PC-9 (cell line): ENCODE results near the gene MIP.

ENCODE experiments used
- EZH2 ChIP-seq: fragments of 200-600 bp; sonication (generic); IDR thresholded peaks from 2 replicates; pipeline ENCODE4 v1.8.0; 2017; ENCODE audit warnings: antibody characterized with exemption, low read depth
- TF ChIP-seq, protein P1 (sequence below): fragments of 200-600 bp; sonication (generic); conservative IDR thresholded peaks from 2 replicates; pipeline ENCODE4 v1.6.1; 2017; ENCODE audit warnings: mixed run types, antibody characterized with exemption, mild to moderate bottlenecking, moderate library complexity

GRCh38 chr12:56457817-56458216, 3.4 kb upstream of the MIP start:
- TF ChIP-seq, protein P1, sequence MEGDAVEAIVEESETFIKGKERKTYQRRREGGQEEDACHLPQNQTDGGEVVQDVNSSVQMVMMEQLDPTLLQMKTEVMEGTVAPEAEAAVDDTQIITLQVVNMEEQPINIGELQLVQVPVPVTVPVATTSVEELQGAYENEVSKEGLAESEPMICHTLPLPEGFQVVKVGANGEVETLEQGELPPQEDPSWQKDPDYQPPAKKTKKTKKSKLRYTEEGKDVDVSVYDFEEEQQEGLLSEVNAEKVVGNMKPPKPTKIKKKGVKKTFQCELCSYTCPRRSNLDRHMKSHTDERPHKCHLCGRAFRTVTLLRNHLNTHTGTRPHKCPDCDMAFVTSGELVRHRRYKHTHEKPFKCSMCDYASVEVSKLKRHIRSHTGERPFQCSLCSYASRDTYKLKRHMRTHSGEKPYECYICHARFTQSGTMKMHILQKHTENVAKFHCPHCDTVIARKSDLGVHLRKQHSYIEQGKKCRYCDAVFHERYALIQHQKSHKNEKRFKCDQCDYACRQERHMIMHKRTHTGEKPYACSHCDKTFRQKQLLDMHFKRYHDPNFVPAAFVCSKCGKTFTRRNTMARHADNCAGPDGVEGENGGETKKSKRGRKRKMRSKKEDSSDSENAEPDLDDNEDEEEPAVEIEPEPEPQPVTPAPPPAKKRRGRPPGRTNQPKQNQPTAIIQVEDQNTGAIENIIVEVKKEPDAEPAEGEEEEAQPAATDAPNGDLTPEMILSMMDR: no peak
- TF ChIP-seq EZH2: no peak
